Measurements from ENCODE around the gene PRLH. TPM values are rescaled to one million over a fixed set of nuclear protein-coding genes. Genes with fewer than 3 reads are reported as not detected.
"Not testable (repeated sequence)": the region's sequence is repeated elsewhere in the genome, so short reads cannot be mapped to it uniquely, and the experiment has no call there.

PRLH gene
- total RNA-seq, 1 donor from 2014 or later = not detected

DNA sequence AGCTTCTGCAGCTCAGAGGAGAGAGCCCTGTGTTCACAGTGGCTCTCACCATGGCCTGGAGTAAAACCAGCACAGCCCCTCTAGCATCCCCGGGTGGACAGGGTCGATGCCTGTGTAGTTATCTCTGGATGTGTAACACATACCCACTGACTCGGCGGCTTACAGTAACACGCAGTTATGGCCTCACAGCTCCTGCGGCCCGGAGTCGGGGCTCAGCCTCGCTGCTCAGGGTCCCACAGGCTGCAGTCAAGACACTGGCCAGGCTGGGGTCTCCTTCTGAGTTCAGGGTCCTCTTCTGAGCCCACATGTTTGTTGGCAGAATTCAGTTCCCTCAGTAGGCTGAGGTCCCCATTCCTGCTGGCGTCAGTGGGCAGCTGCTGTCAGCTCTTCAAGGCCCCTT, 26.7 kb downstream of the PRLH start:
- no peaks in the 10 kb centered on the region for H3K27me3 Mint-ChIP-seq (ENCODE audit: low read depth)
- no peak for DNase-seq (ENCODE audit: low read depth, low spot score)
- H3K4me3 Mint-ChIP-seq = no peak overlapping the region
- no peaks in the 10 kb centered on the region for H3K36me3 Mint-ChIP-seq (ENCODE audit: low read depth)
- H3K4me1 Mint-ChIP-seq = peaks cover 25% of the 10 kb centered on the region
- H3K27ac Mint-ChIP-seq (ENCODE audit: unreplicated experiment) = no peak overlapping the region
- no peaks in the 10 kb centered on the region for H3K9me3 Mint-ChIP-seq
- TF ChIP-seq, protein P1, sequence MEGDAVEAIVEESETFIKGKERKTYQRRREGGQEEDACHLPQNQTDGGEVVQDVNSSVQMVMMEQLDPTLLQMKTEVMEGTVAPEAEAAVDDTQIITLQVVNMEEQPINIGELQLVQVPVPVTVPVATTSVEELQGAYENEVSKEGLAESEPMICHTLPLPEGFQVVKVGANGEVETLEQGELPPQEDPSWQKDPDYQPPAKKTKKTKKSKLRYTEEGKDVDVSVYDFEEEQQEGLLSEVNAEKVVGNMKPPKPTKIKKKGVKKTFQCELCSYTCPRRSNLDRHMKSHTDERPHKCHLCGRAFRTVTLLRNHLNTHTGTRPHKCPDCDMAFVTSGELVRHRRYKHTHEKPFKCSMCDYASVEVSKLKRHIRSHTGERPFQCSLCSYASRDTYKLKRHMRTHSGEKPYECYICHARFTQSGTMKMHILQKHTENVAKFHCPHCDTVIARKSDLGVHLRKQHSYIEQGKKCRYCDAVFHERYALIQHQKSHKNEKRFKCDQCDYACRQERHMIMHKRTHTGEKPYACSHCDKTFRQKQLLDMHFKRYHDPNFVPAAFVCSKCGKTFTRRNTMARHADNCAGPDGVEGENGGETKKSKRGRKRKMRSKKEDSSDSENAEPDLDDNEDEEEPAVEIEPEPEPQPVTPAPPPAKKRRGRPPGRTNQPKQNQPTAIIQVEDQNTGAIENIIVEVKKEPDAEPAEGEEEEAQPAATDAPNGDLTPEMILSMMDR (conservative IDR thresholded peaks at IDR 0.05) = no peak

DNA sequence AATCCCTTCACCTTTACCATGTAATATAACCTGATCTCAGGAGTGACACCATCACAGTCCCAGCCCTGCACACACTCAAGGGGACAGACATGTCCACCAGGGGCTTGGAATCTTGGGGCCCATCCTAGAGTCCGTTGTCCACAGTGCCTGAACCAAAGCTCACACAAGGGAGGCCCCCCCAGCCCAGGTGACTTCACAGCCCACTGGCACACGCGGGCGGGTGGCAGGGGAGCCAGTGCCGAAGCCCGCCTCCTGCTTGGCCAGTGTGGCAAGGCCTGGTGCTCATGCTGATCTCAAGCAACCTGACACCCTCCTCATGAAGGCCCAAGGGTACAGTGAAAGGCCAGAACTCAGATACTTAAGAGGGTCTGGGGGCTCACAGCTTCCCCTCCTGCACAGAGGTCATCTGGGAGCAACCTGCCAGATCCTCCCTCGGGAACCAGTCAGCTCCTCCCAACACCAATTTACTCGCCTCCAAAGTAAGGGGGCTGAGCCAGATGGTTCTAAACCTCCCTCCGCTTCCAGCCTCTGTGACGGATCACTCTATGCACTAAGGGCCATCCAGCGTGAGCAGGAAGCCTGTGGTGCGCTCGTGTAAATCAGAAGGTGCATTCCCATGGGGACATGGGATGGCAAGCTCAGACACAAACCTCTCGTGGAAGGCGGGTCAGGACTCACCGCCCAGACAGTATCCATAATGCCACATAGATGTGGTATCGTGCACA, 27.4 kb downstream of the PRLH start:
- no peak for DNase-seq (ENCODE audit: low read depth, low spot score)
- Mint-ChIP-seq H3K27ac (ENCODE audit: unreplicated experiment) (no peak overlapping the region), H3K4me1 (peaks cover 30% of the 10 kb centered on the region), H3K4me3 (no peak overlapping the region), H3K27me3 (ENCODE audit: low read depth) (no peaks in the 10 kb centered on the region), H3K9me3 (no peaks in the 10 kb centered on the region), H3K36me3 (ENCODE audit: low read depth) (no peaks in the 10 kb centered on the region)
- TF ChIP-seq, protein P1 (conservative IDR thresholded peaks at IDR 0.05) = no peak

DNA sequence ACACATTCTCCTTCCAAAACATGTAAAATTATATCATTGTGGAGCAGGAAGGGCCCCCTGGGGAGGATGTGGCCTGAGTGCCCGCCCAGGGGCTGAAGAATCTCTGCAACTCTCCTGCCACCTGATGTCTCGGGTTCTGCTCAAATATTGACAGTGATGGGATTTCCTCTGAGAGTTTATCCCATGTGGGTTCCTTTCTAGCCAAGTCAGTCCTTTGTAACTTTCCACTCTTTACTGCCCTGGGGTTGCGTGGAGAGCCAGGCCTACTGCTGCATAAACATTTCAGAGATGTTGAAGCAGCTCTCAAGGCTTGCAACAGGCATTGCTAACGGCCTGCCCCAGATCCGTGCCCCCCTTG, 28.1 kb downstream of the PRLH start:
- DNase-seq (ENCODE audit: low read depth, low spot score) = no peak
- H3K27ac Mint-ChIP-seq (ENCODE audit: unreplicated experiment) = no peak overlapping the region
- peaks cover 34% of the 10 kb centered on the region for H3K4me1 Mint-ChIP-seq
- TF ChIP-seq, protein P1 (conservative IDR thresholded peaks at IDR 0.05) = no peak
- H3K27me3 Mint-ChIP-seq (ENCODE audit: low read depth) = no peaks in the 10 kb centered on the region
- no peaks in the 10 kb centered on the region for H3K36me3 Mint-ChIP-seq (ENCODE audit: low read depth)
- no peak overlapping the region for H3K4me3 Mint-ChIP-seq
- no peaks in the 10 kb centered on the region for H3K9me3 Mint-ChIP-seq

DNA sequence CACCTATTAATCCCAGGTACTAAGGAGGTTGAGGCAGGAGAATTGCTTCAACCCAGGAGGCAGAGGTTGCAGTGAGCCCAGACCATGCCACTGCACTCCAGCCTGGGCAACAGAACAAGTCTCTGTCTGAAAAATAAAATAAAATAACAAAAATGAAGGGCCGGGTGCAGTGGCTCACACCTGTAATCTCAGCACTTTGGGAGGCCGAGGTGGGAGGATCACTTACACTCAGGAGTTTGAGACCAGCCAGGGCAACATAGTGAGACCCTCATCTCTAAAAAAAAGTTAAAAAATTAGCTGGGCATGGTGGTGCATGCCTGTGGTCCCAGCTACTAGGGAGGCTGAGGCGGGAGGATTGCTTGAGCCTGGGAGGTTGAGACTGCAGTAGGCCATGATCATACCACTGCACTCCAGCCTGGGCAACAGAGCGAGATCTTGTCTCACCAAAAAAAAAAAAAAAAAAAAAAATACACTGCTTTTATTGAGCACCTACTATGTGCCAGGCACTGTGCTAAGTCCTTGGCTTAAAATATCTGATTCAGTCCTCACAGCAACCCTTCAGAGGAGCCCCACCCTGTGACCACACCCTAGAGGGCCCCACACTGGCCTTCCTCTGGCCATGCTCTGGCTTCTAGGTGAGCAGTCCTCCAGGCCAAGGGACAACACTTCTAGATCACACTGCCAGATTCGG, 29.6 kb downstream of the PRLH start:
- H3K4me1 Mint-ChIP-seq = peaks cover 37% of the 10 kb centered on the region

DNA sequence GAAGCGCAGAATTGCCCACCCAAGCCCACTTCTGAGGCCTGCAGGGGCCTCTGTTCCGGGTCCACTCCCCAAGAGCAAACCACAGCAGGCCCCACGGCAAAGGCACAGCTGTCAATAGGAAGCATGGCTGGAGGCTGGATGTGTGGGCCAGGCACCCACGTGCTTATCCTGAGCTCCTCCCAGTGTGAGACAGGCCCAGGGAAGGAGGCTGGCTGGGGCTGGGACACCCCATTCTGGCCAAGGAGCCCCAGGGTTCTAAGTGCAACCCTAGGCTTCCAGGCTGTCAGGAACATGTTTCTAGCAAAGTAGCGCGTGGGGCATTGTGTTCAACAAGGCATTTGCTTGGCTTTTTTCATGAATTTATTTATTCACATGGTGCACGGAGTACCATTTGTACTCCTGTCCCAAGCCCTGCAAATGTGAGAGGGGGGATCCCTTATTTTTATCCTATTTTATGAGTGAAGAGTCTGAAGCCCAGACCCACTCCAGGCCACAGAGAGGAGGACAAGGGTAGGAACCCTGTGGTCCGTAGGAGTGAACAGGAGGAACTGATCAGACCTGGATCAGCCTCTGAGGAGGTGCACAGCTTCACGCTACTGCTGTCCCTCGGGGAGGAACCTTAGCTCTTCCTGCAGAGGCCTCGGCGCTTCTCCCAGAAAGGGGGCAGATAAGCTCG, 30.3 kb downstream of the PRLH start:
- Mint-ChIP-seq H3K36me3 (ENCODE audit: low read depth) (no peaks in the 10 kb centered on the region), H3K27me3 (ENCODE audit: low read depth) (no peaks in the 10 kb centered on the region), H3K4me3 (no peak overlapping the region), H3K4me1 (peaks cover 35% of the 10 kb centered on the region), H3K9me3 (no peaks in the 10 kb centered on the region), H3K27ac (ENCODE audit: unreplicated experiment) (no peak overlapping the region)
- DNase-seq (ENCODE audit: low read depth, low spot score) = no peak
- TF ChIP-seq, protein P1 (conservative IDR thresholded peaks at IDR 0.05) = no peak

More for the DNA sequence above, 29.6 kb downstream of the PRLH start:
- DNase-seq (ENCODE audit: low read depth, low spot score); H3K9me3 Mint-ChIP-seq; H3K4me3 Mint-ChIP-seq; H3K27me3 Mint-ChIP-seq (ENCODE audit: low read depth); H3K27ac Mint-ChIP-seq (ENCODE audit: unreplicated experiment); H3K36me3 Mint-ChIP-seq (ENCODE audit: low read depth): not testable (repeated sequence)

All from neural crest cell (in vitro differentiated cells).